ENCODE results near the gene MLXIP.

The MLXIP gene

DNA sequence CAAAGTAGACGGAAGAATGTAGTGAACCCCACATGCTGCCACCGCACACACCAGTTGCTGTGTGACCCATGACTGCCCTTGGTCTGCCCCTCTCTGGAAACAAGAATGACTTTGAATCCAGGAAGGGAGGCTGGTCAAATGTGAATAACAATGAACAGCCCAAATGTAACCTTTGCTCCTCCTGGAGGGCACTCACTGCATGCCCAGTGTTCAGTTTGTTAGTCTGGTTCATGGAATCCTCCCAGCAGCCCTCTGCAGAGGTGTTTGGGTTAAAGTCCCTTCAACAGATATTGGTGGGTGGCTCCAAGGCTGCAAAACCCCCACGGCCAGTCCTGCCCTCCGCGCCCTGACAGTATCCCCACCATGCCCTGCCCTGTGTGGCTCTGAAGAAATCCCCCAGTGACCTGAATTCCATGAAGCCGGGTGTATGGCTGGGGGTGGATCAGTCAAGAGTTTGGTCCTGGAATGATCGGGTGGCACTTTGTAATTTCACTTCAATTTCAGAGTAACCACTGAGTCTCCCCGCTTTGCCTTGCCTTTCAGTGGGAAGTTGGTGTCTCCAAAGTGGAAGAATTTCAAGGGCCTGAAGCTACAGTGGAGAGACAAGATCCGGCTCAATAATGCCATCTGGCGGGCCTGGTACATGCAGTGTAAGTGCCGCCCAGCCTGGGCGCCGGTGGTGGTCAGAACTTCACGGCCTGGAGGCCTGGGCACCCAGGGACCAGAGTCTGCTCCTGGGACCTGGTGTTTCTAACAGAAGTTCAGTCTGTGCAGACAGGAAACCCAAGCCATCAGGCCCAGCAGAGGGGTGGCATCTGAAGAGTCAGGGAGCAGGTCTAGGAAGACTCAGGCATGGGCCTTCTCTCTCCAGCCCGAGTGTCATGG, 48.4 kb downstream of the MLXIP start:
- no peak for FAIRE-seq

GRCh38 chr12:122127839-122128238, 49.3 kb downstream of the MLXIP start:
- no peak for FAIRE-seq

DNA sequence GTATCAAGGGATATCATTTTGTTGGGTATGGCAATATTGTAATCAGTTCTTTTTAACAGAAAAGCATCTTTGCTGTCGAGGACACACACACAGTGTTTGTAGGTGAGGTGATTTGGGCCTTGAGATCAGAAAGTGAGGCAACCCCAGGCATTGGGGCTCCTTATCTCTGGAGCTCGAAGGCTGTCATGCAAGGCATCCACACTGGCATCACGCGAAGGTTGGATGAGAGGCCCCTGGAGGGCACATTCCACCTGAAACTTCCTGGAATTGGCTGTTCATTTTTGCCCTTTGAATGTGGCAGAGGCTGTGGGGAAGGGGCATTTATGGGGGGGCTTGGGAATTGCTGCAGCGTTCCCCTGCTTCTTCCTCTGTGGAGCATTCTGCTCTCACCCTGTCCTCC, 49.9 kb downstream of the MLXIP start:
- FAIRE-seq = no peak

GRCh38 chr12:122129131-122129530, 50.6 kb downstream of the MLXIP start:
- no peak for FAIRE-seq

DNA sequence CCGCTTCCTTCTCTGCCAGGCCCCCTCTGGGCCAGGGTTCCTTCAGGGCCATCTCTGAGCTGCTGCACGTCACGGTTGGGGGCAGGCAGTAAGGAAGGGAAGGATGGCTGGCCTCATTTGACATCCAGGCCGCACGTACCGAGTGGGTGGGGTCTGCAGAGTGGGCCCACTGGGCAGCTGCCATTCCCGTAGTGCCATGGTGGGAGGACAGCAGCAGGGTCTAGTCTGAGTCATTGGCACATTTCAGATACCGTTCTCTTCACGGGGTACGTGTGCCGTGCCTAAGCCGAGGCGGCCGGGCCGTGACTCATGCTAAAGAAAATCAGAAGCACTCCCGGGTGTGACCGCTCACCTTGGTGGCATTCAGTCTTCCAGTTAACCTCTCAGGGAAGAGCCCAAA, 51.6 kb downstream of the MLXIP start:
- no peak for FAIRE-seq

DNA sequence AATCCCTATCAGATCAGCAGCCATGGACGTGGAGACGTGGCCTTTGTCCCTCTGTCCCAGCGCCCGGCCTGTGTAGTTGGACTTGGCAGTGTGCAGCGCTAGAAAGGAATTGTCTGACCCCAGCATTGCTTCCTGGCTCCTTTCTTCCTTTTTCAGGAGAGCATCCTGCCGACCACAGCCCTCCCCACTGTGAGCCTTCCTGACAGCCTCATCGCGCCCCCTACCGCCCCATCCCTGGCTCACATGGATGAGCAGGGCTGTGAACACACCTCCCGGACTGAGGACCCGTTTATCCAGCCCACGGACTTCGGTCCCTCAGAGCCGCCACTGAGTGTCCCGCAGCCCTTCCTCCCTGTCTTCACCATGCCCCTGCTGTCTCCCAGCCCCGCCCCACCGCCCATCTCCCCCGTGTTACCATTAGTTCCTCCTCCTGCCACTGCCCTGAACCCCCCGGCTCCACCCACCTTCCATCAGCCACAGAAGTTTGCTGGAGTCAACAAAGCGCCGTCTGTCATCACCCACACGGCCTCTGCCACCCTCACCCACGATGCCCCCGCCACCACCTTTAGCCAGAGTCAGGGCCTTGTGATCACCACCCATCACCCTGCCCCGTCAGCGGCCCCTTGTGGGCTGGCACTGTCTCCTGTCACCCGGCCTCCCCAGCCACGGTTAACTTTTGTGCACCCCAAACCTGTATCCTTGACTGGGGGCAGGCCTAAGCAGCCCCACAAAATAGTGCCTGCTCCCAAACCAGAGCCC, 54.8 kb downstream of the MLXIP start:
- FAIRE-seq = no peak

GRCh38 chr12:122135437-122136031, 57.0 kb downstream of the MLXIP start:
- no peak for FAIRE-seq

DNA sequence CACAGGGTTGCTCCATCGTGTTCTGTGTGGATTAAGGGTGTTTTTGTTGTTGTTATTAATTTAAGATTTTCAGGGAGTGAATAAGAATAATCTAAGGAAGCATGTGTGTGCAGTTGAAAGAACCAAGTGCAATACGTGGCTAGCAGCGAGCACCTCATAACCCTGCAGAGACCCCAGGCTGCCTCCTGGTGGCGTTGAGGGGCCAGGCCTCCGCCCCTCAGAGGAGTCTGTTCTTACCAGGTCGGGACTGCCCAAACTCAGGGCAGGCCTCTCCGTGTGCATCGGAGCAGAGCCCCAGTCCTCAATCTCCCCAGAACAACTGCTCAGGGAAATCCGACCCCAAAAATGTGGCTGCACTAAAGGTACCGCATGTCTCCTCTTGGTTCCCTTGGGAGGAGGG, 58.7 kb downstream of the MLXIP start:
- no peak for FAIRE-seq

DNA sequence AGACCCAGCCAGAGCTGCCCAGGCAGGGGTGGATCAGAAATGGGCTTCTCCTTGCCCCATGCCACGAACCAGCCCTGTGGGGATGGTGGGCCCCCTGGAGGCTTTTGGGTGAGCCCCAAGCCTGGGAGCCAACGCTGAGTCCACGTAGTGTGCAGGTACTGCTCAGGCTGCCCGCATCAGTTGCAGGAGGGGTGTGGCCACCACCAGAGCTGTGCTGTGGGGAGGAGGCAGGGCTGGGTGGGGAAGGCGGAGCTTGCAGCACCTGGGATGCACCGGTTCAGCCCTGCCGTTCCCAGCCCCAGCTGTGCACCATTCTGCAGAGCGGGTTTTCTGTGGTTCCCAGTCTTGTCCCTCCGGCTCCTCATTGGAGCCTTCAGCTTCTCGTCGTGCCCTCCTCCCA, 59.1 kb downstream of the MLXIP start:
- FAIRE-seq = no peak

GRCh38 chr12:122138181-122138580, 59.6 kb downstream of the MLXIP start:
- no peak for FAIRE-seq

- FAIRE-seq = no peak
Observed at GRCh38 chr12:122138616-122139015, 60.1 kb downstream of the MLXIP start.

DNA sequence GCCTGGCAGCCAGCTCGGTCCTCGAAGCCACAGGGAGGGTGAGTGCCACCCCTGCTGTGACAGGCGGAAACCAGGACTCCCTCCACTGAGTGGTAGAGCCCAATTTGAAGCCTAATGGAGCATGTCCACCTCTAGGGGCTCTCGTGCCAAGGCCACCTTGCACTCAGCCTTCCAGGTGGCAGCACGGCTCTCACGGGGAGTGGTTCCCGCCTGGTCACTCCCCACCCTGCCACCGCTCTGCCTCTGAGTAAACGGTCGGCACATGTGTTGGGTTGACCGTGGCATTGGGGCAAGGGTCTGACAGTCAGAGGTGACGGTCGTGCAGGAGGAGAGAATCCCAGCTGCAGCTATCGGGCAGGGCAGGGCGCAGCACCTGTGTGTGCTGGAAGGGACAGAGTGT, 60.7 kb downstream of the MLXIP start:
- FAIRE-seq = no peak

DNA sequence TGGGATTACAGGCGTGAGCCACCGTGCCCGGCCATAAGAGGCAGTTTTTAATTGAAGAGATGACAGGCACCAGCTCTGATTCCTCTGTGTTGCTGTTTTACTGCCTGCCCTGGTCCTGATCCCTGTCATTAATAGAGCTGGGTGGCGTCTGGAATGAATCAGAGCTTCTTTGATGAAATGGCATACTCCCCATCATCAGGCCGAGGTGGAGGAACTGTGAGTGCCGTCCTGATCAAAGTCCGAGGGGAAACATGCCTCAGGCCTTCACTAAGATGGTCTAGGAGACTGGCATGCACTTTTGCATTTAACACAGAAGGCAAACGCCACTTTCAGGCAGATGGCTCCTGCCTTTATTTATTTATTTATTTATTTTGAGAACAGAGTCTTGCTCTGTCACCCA, 61.4 kb downstream of the MLXIP start:
- FAIRE-seq = no peak

DNA sequence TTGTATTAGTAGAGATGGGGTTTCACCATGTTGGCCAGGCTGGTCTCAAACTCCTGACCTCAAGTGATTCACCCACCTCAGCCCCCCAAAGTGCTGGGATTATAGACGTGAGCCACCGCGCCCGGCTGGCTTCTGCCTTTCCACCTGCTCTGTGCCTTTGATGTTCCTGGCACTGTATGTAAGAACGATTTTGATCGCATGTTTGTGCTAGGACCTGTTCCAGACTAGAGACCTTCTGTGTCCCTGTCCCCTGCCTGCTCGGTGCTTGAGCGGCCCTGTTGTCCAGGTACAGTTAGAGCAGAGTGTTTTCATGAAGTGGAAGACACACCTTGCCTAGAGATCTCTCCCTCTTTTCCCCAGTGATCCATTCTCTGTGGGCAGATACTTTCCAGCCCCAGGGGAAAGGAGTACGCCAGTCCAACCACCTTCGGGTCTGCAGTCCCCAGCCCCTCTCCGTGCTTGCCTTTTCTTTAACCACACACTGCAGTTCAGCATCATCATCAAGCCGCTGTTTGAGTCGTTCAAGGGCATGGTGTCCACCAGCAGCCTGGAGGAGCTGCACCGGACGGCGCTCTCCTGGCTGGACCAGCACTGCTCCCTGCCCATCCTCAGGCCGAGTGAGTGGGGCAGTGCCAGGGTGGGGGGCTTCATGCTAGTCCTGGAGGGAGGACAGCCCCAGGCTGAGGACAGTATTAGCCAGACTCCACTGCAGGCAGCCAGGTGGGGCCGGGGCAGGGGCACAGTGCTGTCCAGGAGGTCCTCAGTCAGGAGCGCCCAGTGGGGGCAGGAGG, 62.1 kb downstream of the MLXIP start:
- FAIRE-seq = no peak

DNA sequence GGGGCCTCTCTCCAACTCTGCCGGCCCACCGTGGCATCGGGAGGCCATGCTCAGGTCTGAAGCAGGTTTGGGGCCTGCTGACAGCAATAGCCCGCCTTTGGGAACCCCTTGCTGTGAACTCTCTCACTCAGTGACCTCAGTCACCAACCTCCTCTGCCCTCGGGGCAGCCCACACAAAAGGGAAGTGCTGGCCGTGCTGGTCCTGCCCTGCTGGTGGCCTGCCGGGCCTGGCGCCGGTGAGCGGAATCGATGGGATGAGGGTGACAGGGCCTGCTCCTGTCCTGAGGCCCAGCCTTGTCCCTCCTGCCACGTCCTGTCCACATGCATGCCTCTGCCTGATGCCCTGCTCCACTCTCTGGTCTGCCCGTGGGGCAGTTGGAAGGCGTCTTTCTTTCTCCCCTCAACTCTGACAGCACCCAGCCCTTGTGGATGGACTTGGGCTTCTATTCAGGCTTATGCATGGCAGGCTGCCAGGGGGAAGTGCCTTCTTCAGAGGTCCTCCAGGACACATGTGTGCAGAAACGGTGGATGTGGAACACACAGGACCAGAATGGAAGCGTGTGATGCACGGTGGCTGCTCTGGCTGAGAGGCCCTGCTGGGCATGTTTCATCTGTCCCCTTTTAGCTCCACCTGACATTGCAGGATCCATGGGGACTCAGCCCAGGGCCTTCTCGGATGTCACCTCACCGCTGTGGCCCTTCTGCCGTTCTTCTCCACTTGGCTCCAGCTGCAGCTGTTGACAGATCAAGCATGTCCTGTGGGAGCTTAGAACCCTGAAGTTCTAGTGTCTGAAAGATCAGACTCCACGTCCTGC, 63.6 kb downstream of the MLXIP start:
- FAIRE-seq = no peak

DNA sequence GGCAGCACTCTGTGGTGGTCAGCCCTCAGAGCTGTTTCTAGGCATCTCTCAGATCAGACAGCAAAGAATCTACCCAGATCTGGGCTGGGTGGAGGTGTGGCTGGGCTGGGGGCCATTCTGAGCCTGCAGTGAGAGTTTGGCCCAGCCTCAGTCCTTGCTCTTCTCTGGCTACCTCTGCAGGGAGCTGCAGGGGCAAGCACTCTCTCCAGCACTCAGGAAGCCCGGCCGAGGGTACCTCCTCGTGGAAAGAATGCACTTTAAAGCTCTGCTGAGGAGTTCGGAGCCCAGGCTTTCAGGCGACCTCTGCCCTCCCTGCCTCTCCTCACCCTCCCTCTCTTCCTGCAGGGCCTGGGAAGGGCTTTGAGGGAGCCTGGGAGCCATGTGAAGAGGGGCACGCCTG, 64.3 kb downstream of the MLXIP start:
- no peak for FAIRE-seq

DNA sequence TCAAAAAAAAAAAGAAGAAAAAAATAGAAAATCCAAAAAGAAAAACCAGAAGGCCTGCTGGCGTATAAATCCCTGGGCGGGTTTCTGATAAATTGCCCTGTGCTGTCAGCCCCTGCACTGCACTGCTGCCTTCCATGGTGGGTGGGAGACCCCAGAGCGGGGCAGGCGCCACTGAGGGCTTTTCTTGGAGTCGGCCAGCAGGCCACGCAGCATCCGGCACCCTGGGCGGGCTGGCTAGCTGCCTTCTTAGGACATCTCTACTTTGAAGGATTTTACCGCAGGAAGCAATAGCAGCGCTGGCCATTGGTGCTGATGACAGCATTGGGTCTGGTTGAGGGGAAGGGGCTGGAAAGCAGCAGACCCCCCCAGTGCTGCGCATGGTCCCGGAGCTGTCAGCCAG, 66.3 kb downstream of the MLXIP start:
- FAIRE-seq = no peak

- FAIRE-seq = no peak
Observed at GRCh38 chr12:122145505-122146330, 67.2 kb downstream of the MLXIP start.

DNA sequence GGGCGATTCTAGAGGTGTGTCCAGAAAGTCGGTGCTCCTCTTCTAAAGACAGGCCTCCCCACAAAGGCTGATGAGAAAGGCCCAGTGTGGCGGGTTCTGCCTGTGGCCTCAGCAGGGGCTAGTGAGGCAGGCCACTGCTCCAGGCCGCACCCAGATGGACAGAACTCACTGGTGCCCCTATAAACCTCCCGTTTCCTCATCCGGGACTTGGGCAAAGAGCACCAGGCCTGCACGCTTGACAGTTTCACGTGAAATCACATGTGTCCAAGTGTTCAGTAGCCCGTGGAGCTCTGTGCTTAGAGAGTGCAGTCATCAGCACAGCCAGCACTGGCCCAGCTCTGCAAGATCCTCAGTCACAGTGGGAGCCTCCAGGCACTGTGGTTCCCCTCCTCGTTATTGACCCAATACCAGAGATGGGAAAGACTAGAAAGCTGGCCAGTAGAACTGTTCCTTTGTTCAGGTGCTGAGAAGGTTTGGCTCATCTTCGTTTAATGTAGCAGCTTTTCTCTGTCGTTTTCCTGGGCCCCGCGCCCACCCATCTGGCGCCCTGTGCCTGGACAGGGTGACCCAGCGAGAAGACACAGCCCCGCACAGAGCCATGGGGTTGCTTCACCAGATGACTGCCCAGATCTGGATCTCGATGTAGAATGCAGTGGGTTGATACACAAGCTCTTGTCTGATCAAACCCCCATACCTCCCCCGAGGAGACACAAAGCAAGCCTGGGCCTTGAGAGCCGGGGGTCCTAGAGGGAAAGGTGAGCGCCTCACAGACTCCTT, 69.1 kb downstream of the MLXIP start:
- FAIRE-seq = no peak

- no peak for FAIRE-seq
Observed at GRCh38 chr12:122148657-122149056, 70.1 kb downstream of the MLXIP start.

All from endometrium (tissue), 2 donors.